Esophagus squamous epithelium (tissue), 4 donors: Measurements from ENCODE around the gene GJB4.

Experiments
- POLR2A ChIP-seq, 4 donors: fragments of 450-650 bp; IDR thresholded peaks; one replicate each; pipeline ENCODE4 v1.6.1; 2017; ENCODE audit warnings: antibody characterized with exemption in 4 of 4, mild to moderate bottlenecking in 4 of 4, moderate library complexity in 3 of 4
- TF ChIP-seq, protein P1 (sequence below), 6 experiments: fragments of 450-650 bp in 4 of 6; fragments of 200-600 bp in 2 of 6; sonication (generic) in 2 of 6; IDR thresholded peaks; one replicate each; pipeline ENCODE4 v1.5.1; 2016 to 2019; ENCODE audit warnings: antibody characterized with exemption in 6 of 6, mild to moderate bottlenecking in 4 of 6, moderate library complexity in 4 of 6

DNA sequence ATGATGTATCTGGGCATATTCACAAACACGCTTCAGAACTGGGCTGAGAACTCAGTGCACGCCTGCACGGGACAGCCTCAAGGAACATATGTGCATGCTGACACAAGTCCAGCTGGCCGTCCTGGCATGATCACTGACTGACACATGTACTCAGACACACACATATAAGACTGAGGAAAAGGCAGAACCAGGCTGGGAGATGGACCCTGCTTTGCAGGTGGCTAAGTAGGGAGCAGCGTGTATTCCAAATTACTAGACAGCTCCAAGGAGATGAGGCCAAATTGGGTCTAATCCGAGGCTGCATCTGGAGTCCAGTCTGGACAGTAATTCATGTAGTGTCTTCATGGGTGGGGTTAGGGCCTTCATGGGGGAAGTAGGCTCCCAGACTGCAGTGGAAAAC lies 46.1 kb upstream of the GJB4 start:
- TF ChIP-seq, protein P1, sequence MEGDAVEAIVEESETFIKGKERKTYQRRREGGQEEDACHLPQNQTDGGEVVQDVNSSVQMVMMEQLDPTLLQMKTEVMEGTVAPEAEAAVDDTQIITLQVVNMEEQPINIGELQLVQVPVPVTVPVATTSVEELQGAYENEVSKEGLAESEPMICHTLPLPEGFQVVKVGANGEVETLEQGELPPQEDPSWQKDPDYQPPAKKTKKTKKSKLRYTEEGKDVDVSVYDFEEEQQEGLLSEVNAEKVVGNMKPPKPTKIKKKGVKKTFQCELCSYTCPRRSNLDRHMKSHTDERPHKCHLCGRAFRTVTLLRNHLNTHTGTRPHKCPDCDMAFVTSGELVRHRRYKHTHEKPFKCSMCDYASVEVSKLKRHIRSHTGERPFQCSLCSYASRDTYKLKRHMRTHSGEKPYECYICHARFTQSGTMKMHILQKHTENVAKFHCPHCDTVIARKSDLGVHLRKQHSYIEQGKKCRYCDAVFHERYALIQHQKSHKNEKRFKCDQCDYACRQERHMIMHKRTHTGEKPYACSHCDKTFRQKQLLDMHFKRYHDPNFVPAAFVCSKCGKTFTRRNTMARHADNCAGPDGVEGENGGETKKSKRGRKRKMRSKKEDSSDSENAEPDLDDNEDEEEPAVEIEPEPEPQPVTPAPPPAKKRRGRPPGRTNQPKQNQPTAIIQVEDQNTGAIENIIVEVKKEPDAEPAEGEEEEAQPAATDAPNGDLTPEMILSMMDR (IDR thresholded peaks at IDR 0.05), result no peak
- TF ChIP-seq POLR2A (IDR thresholded peaks at IDR 0.05), result no peak
